Natural killer cell (primary cell): ENCODE results near the gene VGLL1. TPM values are rescaled to one million over a fixed set of nuclear protein-coding genes. Genes with fewer than 3 reads are reported as not detected.

Source experiments
- ATAC-seq, 3 donors: fragments of 150-1000 bp in 2 of 3; fragments of 200-7000 bp in 1 of 3; cut with Tn5 transposase; 1 replicate in 1 of 3; 2 replicates in 2 of 3; pipeline ENCODE4 v1.10.0; 2021; ENCODE audit warnings: mild to moderate bottlenecking in 2 of 3, moderate library complexity in 2 of 3
- DNase-seq, 2 donors: peaks; one replicate each; pipeline versions ENCODE4 v3.0.0 to v3.0.0-alpha.2; 2013 to 2021; ENCODE audit warnings: mixed read lengths in 1 of 2
- H3K27ac ChIP-seq: one replicate; pipeline ENCODE4 v1.5.1; 2013; ENCODE audit warnings: mild to moderate bottlenecking, low read length
- H3K27me3 ChIP-seq: one replicate; pipeline ENCODE4 v1.6.1; 2013; ENCODE audit warnings: low read length; ENCODE audit not compliant: control insufficient read depth, insufficient read depth
- H3K36me3 ChIP-seq: one replicate; pipeline ENCODE4 v1.6.1; 2013; ENCODE audit warnings: low read length; ENCODE audit not compliant: control insufficient read depth, insufficient read depth
- H3K4me1 ChIP-seq: one replicate; pipeline ENCODE4 v1.6.1; 2013; ENCODE audit warnings: low read length; ENCODE audit not compliant: control insufficient read depth, insufficient read depth
- H3K4me3 ChIP-seq: one replicate; pipeline ENCODE4 v1.5.1; 2013; ENCODE audit warnings: low read length
- H3K9me3 ChIP-seq: one replicate; pipeline ENCODE4 v1.6.1; 2013; ENCODE audit warnings: low read length; ENCODE audit not compliant: control insufficient read depth, insufficient read depth
- H3K27ac Mint-ChIP-seq, 2 donors: one replicate each; pipeline ENCODE4 v1.8.0; 2022; ENCODE audit warnings: mild to moderate bottlenecking in 2 of 2, mixed read lengths in 2 of 2, moderate library complexity in 1 of 2
- H3K27me3 Mint-ChIP-seq, 2 donors: one replicate each; pipeline ENCODE4 v1.8.0; 2022; ENCODE audit warnings: low read depth in 2 of 2, mixed read lengths in 2 of 2
- H3K36me3 Mint-ChIP-seq: one replicate; pipeline ENCODE4 v1.8.0; 2022; ENCODE audit warnings: mixed read lengths
- H3K4me1 Mint-ChIP-seq, 2 donors: one replicate each; pipeline ENCODE4 v1.8.0; 2022; ENCODE audit warnings: mixed read lengths in 2 of 2
- H3K4me3 Mint-ChIP-seq: one replicate; pipeline ENCODE4 v1.8.0; 2022; ENCODE audit warnings: mild to moderate bottlenecking, moderate library complexity, mixed read lengths
- H3K9me3 Mint-ChIP-seq, 2 donors: one replicate each; pipeline ENCODE4 v1.8.0; 2022; ENCODE audit warnings: mixed read lengths in 2 of 2
- CTCF ChIP-seq: fragments of 200-600 bp; IDR thresholded peaks from one replicate; pipeline ENCODE4 v1.8.0; 2022; ENCODE audit warnings: antibody characterized with exemption
- WGBS: methylation state at CpG from one replicate; pipeline ENCODE4 v1.1.7; 2013; ENCODE audit warnings: missing lambda C conversion rate; ENCODE audit not compliant: insufficient coverage; 5-methylcytosine and 5-hydroxymethylcytosine counted together
- intact Hi-C: fragments of 100-400 bp; cut with micrococcal nuclease; formaldehyde crosslinking; loops from one replicate; pipeline ENCODE4 v1.14.2; 2022
- total RNA-seq, 4 donors: library from RNA; stranded (reverse); fragments of 120-200 nt in 1 of 4; gene quantifications; one replicate each; pipeline versions ENCODE4 v1.2.3 to v1.2.4, GENCODE V29; 2013 to 2022

The VGLL1 gene
- total RNA-seq, 3 donors from 2014 or later (not counting 1 experiment from before 2014, with no cell fraction given), result not detected

- H3K36me3 ChIP-seq, result no peaks in the 10 kb centered on the region
- Mint-ChIP-seq H3K36me3 (no peaks in the 10 kb centered on the region), H3K27me3 (no peaks in the 10 kb centered on the region), H3K4me3 (no peak overlapping the region), H3K9me3 (no peaks in the 10 kb centered on the region), H3K4me1 (peaks cover 13% of the 10 kb centered on the region in 2 donors), H3K27ac (no peak overlapping the region)
- TF ChIP-seq CTCF, result no peak
- intact Hi-C loops, result no loop called here
- no peaks in the 10 kb centered on the region for H3K9me3 ChIP-seq
- no peaks in the 10 kb centered on the region for H3K27me3 ChIP-seq
- WGBS, result 100% methylated on average over 1 of the region's 1 CpG
- ATAC-seq (no peak), DNase-seq (no peak)
- H3K4me3 ChIP-seq, result no peak overlapping the region
- H3K27ac ChIP-seq, result no peak overlapping the region
- peaks cover 9% of the 10 kb centered on the region for H3K4me1 ChIP-seq
Observed at GRCh38 chrX:136551410-136551809, 19.4 kb downstream of the VGLL1 start.

- Mint-ChIP-seq H3K27ac (no peak overlapping the region), H3K4me3 (no peak overlapping the region), H3K9me3 (no peaks in the 10 kb centered on the region), H3K36me3 (no peaks in the 10 kb centered on the region), H3K27me3 (no peaks in the 10 kb centered on the region), H3K4me1 (no peaks in the 10 kb centered on the region)
- Histone ChIP-seq H3K9me3 (no peaks in the 10 kb centered on the region), H3K4me1 (no peaks in the 10 kb centered on the region), H3K4me3 (no peak overlapping the region), H3K27me3 (no peaks in the 10 kb centered on the region), H3K36me3 (no peaks in the 10 kb centered on the region), H3K27ac (no peak overlapping the region)
- DNase-seq, result no peak
- ATAC-seq, result no peak
- intact Hi-C loops, result no loop called here
- 92% methylated on average over 2 of the region's 2 CpGs for WGBS
- TF ChIP-seq CTCF, result no peak
Observed at GRCh38 chrX:136555694-136556093, 23.7 kb downstream of the VGLL1 start.

GRCh38 chrX:136572030-136572429, 40.0 kb downstream of the VGLL1 start:
- Histone ChIP-seq H3K9me3 (no peaks in the 10 kb centered on the region), H3K4me3 (no peak overlapping the region), H3K4me1 (no peaks in the 10 kb centered on the region), H3K27me3 (no peaks in the 10 kb centered on the region), H3K36me3 (no peaks in the 10 kb centered on the region), H3K27ac (no peak overlapping the region)
- H3K27ac Mint-ChIP-seq, result no peak overlapping the region
- peaks cover 0 to 21% of the 10 kb centered on the region in 2 donors for H3K27me3 Mint-ChIP-seq
- H3K4me3 Mint-ChIP-seq, result no peak overlapping the region
- no peak for ATAC-seq
- H3K9me3 Mint-ChIP-seq, result no peaks in the 10 kb centered on the region
- H3K36me3 Mint-ChIP-seq, result no peaks in the 10 kb centered on the region
- WGBS, result no CpG with 5 or more reads among the region's 2 CpGs
- no peak for TF ChIP-seq CTCF
- DNase-seq, result peak in 1 of 2 donors; percentile 30
- H3K4me1 Mint-ChIP-seq, result no peaks in the 10 kb centered on the region
- intact Hi-C loops, result no loop called here

- Mint-ChIP-seq H3K36me3 (no peaks in the 10 kb centered on the region), H3K9me3 (no peaks in the 10 kb centered on the region), H3K27me3 (peaks cover 0 to 20% of the 10 kb centered on the region in 2 donors), H3K27ac (no peak overlapping the region), H3K4me1 (peaks cover 8% of the 10 kb centered on the region in 2 donors), H3K4me3 (no peak overlapping the region)
- 79% methylated on average over 3 of the region's 3 CpGs for WGBS
- no peak for ATAC-seq
- Histone ChIP-seq H3K27ac (no peak overlapping the region), H3K36me3 (no peaks in the 10 kb centered on the region), H3K4me3 (no peak overlapping the region), H3K27me3 (no peaks in the 10 kb centered on the region), H3K4me1 (peaks cover 7% of the 10 kb centered on the region), H3K9me3 (no peaks in the 10 kb centered on the region)
- no peak for DNase-seq
- intact Hi-C loops, result no loop called here
- no peak for TF ChIP-seq CTCF
Observed at GRCh38 chrX:136574548-136574947, 42.5 kb downstream of the VGLL1 start.
